Smooth muscle cell (in vitro differentiated cells): ENCODE data around the gene OXNAD1. TPM values are rescaled to one million over a fixed set of nuclear protein-coding genes. Genes with fewer than 3 reads are reported as not detected.
"Not testable (repeated sequence)": the region's sequence is repeated elsewhere in the genome, so short reads cannot be mapped to it uniquely, and the experiment has no call there.

Experiments used
- DNase-seq: peaks from one replicate; lab custom pipeline; 2025; ENCODE audit not compliant: unreplicated experiment; lab: John Stamatoyannopoulos, UW
- H2AFZ ChIP-seq: fragments of 200-600 bp; sonication (generic); 2 replicates; pipeline ENCODE4 v1.6.0; 2016; ENCODE audit warnings: antibody characterized with exemption, low read depth, mild to moderate bottlenecking
- H3F3A ChIP-seq: fragments of 200-600 bp; sonication (generic); 2 replicates; pipeline ENCODE4 v1.6.0; 2017; ENCODE audit warnings: antibody characterized with exemption, low read depth
- H3K27ac ChIP-seq: fragments of 200-600 bp; sonication (generic); 2 replicates; pipeline ENCODE4 v1.5.1; 2016; ENCODE audit warnings: low read depth, mild to moderate bottlenecking
- H3K27me3 ChIP-seq: fragments of 200-600 bp; sonication (generic); 2 replicates; pipeline ENCODE4 v1.6.1; 2016; ENCODE audit warnings: low read depth, mild to moderate bottlenecking
- H3K36me3 ChIP-seq: fragments of 200-600 bp; sonication (generic); 2 replicates; pipeline ENCODE4 v1.5.1; 2016; ENCODE audit warnings: low read depth
- H3K4me1 ChIP-seq: fragments of 200-600 bp; sonication (generic); 2 replicates; pipeline ENCODE4 v1.5.1; 2016; ENCODE audit warnings: low read depth
- H3K4me2 ChIP-seq: fragments of 200-600 bp; sonication (generic); 2 replicates; pipeline ENCODE4 v1.6.0; 2016; ENCODE audit warnings: mild to moderate bottlenecking
- H3K4me3 ChIP-seq: fragments of 200-600 bp; sonication (generic); 2 replicates; pipeline ENCODE4 v1.5.1; 2016; ENCODE audit warnings: mild to moderate bottlenecking
- H3K79me2 ChIP-seq: fragments of 200-600 bp; sonication (generic); 2 replicates; pipeline ENCODE4 v1.6.0; 2016; ENCODE audit warnings: low read depth, mild to moderate bottlenecking
- H3K9ac ChIP-seq: fragments of 200-600 bp; sonication (generic); 2 replicates; pipeline ENCODE4 v1.6.0; 2016; ENCODE audit warnings: low read depth
- H3K9me3 ChIP-seq: fragments of 200-600 bp; sonication (generic); replicated peaks from 2 replicates; pipeline ENCODE4 v1.5.1; 2016; ENCODE audit warnings: low read depth
- H4K20me1 ChIP-seq: fragments of 200-600 bp; sonication (generic); 2 replicates; pipeline ENCODE4 v1.6.0; 2016; ENCODE audit warnings: low read depth
- WGBS: methylation state at CpG from one replicate; pipeline ENCODE4 v1.1.7; 2016; ENCODE audit warnings: low lambda C conversion rate; 5-methylcytosine and 5-hydroxymethylcytosine counted together
- polyA plus RNA-seq: library from polyadenylated mRNA; unstranded; fragments of >200 nt; fragmentation: Nextera tagmentation; extraction: Ambion mirVana; gene quantifications from 2 replicates; pipeline ENCODE4 v1.2.1, GENCODE V29; 2016
- total RNA-seq: library from RNA; depleted of rRNA; stranded (reverse); fragments of >200 nt; gene quantifications from 2 replicates; pipeline ENCODE4 v1.2.3, GENCODE V29; 2014
- TF ChIP-seq, protein P1 (sequence below): fragments of 200-600 bp; sonication (generic); IDR thresholded peaks from 2 replicates; pipeline ENCODE4 v1.5.1; 2017; ENCODE audit warnings: borderline replicate concordance, mild to moderate bottlenecking, antibody characterized with exemption; ENCODE audit not compliant: insufficient read depth, poor library complexity, severe bottlenecking

Gene OXNAD1
- total and polyA plus RNA-seq, 2 experiments from 2014 or later, result 12.4 to 15.7 TPM

DNA sequence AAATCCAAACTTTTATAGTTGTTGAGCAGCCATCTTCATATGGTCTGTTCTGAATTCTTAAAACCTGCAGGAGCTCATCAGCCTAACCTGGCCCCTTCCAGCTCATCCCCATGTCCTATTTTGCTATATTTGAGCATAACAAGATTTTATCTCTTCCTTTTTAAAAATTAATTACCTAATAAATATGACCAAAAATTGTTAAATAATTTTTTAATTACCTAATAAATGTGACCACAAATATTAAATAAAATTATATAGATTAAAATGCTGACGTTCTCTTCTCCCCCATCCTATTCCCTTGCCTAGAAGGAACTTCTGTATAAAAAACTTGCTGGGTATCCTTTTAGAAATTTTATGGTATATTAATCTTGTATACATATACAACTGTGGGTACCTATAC, 43.7 kb downstream of the OXNAD1 start:
- 98% methylated on average over 1 of the region's 1 CpG for WGBS
- no peaks in the 10 kb centered on the region for H4K20me1 ChIP-seq
- no peaks in the 10 kb centered on the region for H3K79me2 ChIP-seq
- H3K4me1 ChIP-seq, result no peaks in the 10 kb centered on the region
- H3K9me3 ChIP-seq, result no peaks in the 10 kb centered on the region
- no peaks in the 10 kb centered on the region for H3F3A ChIP-seq
- no peak overlapping the region for H3K4me2 ChIP-seq
- TF ChIP-seq, protein P1, sequence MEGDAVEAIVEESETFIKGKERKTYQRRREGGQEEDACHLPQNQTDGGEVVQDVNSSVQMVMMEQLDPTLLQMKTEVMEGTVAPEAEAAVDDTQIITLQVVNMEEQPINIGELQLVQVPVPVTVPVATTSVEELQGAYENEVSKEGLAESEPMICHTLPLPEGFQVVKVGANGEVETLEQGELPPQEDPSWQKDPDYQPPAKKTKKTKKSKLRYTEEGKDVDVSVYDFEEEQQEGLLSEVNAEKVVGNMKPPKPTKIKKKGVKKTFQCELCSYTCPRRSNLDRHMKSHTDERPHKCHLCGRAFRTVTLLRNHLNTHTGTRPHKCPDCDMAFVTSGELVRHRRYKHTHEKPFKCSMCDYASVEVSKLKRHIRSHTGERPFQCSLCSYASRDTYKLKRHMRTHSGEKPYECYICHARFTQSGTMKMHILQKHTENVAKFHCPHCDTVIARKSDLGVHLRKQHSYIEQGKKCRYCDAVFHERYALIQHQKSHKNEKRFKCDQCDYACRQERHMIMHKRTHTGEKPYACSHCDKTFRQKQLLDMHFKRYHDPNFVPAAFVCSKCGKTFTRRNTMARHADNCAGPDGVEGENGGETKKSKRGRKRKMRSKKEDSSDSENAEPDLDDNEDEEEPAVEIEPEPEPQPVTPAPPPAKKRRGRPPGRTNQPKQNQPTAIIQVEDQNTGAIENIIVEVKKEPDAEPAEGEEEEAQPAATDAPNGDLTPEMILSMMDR, result no peak
- no peak overlapping the region for H2AFZ ChIP-seq
- H3K9ac ChIP-seq, result no peak overlapping the region
- H3K4me3 ChIP-seq, result no peak overlapping the region
- no peaks in the 10 kb centered on the region for H3K27me3 ChIP-seq
- H3K36me3 ChIP-seq, result no peaks in the 10 kb centered on the region
- no peak for DNase-seq
- H3K27ac ChIP-seq, result no peak overlapping the region

DNA sequence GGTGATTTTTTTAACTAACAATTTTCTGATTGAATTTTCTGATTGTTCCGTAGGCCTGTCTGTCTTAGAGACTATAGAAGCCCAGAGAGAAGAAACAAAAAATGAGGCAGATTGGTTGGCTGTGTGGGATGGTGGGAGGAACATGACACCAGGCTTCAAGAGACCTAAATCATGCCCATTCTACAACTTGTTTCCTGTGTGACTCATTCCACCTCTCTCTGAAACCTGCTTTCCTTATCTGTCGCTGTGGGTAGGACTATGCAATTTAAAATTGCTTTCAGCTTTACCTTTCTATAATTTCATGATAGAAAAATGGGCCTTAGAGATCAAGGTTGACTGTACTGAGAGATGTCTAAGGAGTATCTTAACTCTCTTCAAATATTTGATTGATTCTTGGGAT, 44.5 kb downstream of the OXNAD1 start:
- H3K4me3 ChIP-seq, result no peak overlapping the region
- 9% methylated on average over 2 of the region's 2 CpGs for WGBS
- no peak for DNase-seq
- H4K20me1 ChIP-seq, result no peaks in the 10 kb centered on the region
- TF ChIP-seq, protein P1, result no peak
- H3K79me2 ChIP-seq, result no peaks in the 10 kb centered on the region
- H3K27me3 ChIP-seq, result no peaks in the 10 kb centered on the region
- no peaks in the 10 kb centered on the region for H3K9me3 ChIP-seq
- H3F3A ChIP-seq, result no peaks in the 10 kb centered on the region
- H3K4me1 ChIP-seq, result no peaks in the 10 kb centered on the region
- no peak overlapping the region for H3K4me2 ChIP-seq
- H2AFZ ChIP-seq, result no peak overlapping the region
- H3K9ac ChIP-seq, result no peak overlapping the region
- peak overlapping the region; percentile 28 for H3K27ac ChIP-seq
- H3K36me3 ChIP-seq, result no peaks in the 10 kb centered on the region

DNA sequence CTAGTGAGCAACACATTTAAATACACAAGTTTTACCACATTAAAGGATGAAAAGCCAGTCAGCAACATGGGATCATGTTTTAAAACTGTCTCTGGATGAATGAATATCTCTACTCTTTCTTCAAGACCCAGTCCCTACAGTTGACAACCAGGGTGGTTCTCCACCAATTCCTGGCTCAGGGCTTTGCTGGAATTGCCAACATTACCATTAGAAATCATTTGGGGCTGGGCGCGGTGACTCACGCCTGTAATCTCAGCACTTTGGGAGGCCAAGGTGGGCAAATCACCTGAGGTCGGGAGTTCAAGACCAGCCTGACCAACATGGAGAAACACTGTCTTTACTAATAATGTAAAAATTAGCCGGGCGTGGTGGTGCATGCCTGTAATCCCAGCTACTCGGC, 45.5 kb downstream of the OXNAD1 start:
- H3K27me3 ChIP-seq, H3K4me3 ChIP-seq, DNase-seq, H3K9ac ChIP-seq, H3F3A ChIP-seq, H2AFZ ChIP-seq, H3K79me2 ChIP-seq, H3K4me2 ChIP-seq, H3K4me1 ChIP-seq, H4K20me1 ChIP-seq, H3K9me3 ChIP-seq, H3K36me3 ChIP-seq: not testable (repeated sequence)
- 95% methylated on average over 7 of the region's 7 CpGs for WGBS
- H3K27ac ChIP-seq, result peak overlapping the region; percentile 28

DNA sequence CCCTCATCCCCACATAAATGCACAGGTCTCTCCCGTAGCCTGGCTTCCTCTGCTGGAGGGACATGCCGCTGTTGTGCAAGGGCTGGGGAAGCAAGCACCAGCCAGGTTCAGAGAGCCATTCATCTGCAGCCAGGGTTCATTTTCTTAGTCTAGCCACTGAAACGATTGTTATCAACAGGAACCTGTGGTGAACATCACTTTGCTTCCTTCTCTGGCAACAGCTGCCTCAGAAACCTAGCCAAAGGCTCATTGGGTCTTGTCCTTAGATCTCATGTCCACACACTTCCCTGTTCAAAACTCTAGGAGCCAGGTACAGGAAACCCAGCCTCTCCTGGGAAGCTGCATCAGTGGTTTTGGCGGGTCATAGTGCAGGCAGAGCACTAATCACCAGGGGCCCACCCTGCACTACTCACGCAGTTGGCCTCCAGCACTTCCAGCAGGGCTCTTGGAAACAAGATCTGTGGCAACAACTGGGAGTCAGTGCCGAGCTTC, 47.0 kb downstream of the OXNAD1 start:
- Histone ChIP-seq H4K20me1 (no peaks in the 10 kb centered on the region), H3K4me2 (no peak overlapping the region), H3K27ac (peak overlapping the region; percentile 31), H2AFZ (no peak overlapping the region), H3K9me3 (no peaks in the 10 kb centered on the region), H3K79me2 (no peaks in the 10 kb centered on the region), H3K4me3 (no peak overlapping the region), H3K27me3 (no peaks in the 10 kb centered on the region), H3K36me3 (no peaks in the 10 kb centered on the region), H3F3A (no peaks in the 10 kb centered on the region), H3K4me1 (no peaks in the 10 kb centered on the region), H3K9ac (no peak overlapping the region)
- TF ChIP-seq, protein P1, result no peak
- DNase-seq, result no peak
- 63% methylated on average over 6 of the region's 6 CpGs for WGBS
